Upper lobe of left lung (tissue), 6 donors: ENCODE measurements around the gene GALR3. TPM values are rescaled to one million over a fixed set of nuclear protein-coding genes. Genes with fewer than 3 reads are reported as not detected.

Source experiments
- ATAC-seq, 2 donors: fragments of 200-7000 bp; cut with Tn5 transposase; one replicate each; pipeline ENCODE4 v1.9.1; 2022; ENCODE audit warnings: mild to moderate bottlenecking in 2 of 2, moderate library complexity in 2 of 2; ENCODE audit not compliant: low FRiP score in 2 of 2
- DNase-seq, 2 donors: peaks; one replicate each; pipeline ENCODE4 v3.0.0-alpha.2; 2019 to 2020
- H3K27ac ChIP-seq, 4 donors: fragments of 200-600 bp; sonication (generic); one replicate each; pipeline ENCODE4 v1.5.1; 2016 to 2019
- H3K27me3 ChIP-seq, 4 donors: fragments of 200-600 bp; sonication (generic); one replicate each; pipeline ENCODE4 v1.5.1; 2017 to 2019
- H3K36me3 ChIP-seq, 4 donors: fragments of 200-600 bp; sonication (generic); one replicate each; pipeline ENCODE4 v1.5.1; 2016 to 2019
- H3K4me1 ChIP-seq, 4 donors: fragments of 200-600 bp; sonication (generic); one replicate each; pipeline ENCODE4 v1.5.1; 2018 to 2019
- H3K4me3 ChIP-seq, 4 donors: fragments of 200-600 bp; sonication (generic); one replicate each; pipeline ENCODE4 v1.5.1; 2017 to 2019; ENCODE audit warnings: mild to moderate bottlenecking in 2 of 4, moderate library complexity in 1 of 4
- H3K9me3 ChIP-seq, 4 donors: fragments of 200-600 bp; sonication (generic); one replicate each; pipeline ENCODE4 v1.5.1; 2018 to 2019
- CTCF ChIP-seq, 6 experiments: fragments of 450-650 bp in 4 of 6; fragments of 200-600 bp in 2 of 6; sonication (generic) in 2 of 6; IDR thresholded peaks; one replicate each; pipeline ENCODE4 v1.5.1; 2016 to 2019; ENCODE audit warnings: antibody characterized with exemption in 6 of 6
- EP300 ChIP-seq, 4 donors: sonication (generic); formaldehyde crosslinking; IDR thresholded peaks; one replicate each; pipeline ENCODE4 v1.5.1; 2017; ENCODE audit warnings: antibody characterized with exemption in 4 of 4, control low read depth in 2 of 4
- POLR2A ChIP-seq, 4 donors: fragments of 450-650 bp; IDR thresholded peaks; one replicate each; pipeline ENCODE4 v1.5.1; 2016 to 2017; ENCODE audit warnings: antibody characterized with exemption in 4 of 4, mild to moderate bottlenecking in 2 of 4
- POLR2AphosphoS5 ChIP-seq, 2 donors: sonication (generic); formaldehyde crosslinking; IDR thresholded peaks; one replicate each; pipeline ENCODE4 v1.5.1; 2017; ENCODE audit warnings: antibody characterized with exemption in 2 of 2
- WGBS, 2 donors: methylation state at CpG; one replicate each; pipeline ENCODE4 v1.1.5; 2017 to 2018; 5-methylcytosine and 5-hydroxymethylcytosine counted together
- total RNA-seq, 6 donors: library from RNA; depleted of rRNA in 4 of 6; stranded (reverse); fragments of >200 nt in 4 of 6; gene quantifications; one replicate each; pipeline versions ENCODE4 v1.1.0 to v1.2.1, GENCODE V29; 2016 to 2021
- donor health status: DM: no; HTN: no; CAD: no; lungs with moderate emphysema.
- donor health status: DM: no; HTN: yes; CAD: no; lungs with severe emphysema.

GALR3 gene
- total RNA-seq, 6 donors from 2014 or later, result not detected

- no peak for ATAC-seq
- H3K36me3 ChIP-seq, result peaks cover 25 to 77% (median 51%) of the 10 kb centered on the region in 4 donors
- H3K27me3 ChIP-seq, result no peaks in the 10 kb centered on the region
- H3K9me3 ChIP-seq, result no peaks in the 10 kb centered on the region
- no peaks in the 10 kb centered on the region for H3K4me1 ChIP-seq
- H3K4me3 ChIP-seq, result no peak overlapping the region
- 95 to 98% methylated on average over 14 to 16 of the region's 16 CpGs for WGBS, 2 donors
- no peak for TF ChIP-seq POLR2A (IDR thresholded peaks at IDR 0.05)
- TF ChIP-seq CTCF (IDR thresholded peaks at IDR 0.05), result no peak
- TF ChIP-seq POLR2AphosphoS5 (IDR thresholded peaks at IDR 0.05), result no peak
- no peak for TF ChIP-seq EP300 (IDR thresholded peaks at IDR 0.05)
- no peak for DNase-seq
- H3K27ac ChIP-seq, result no peak overlapping the region
Observed at GRCh38 chr22:37832022-37832857, 9.1 kb downstream of the GALR3 start.

GRCh38 chr22:37842015-37842793, 19.0 kb downstream of the GALR3 start:
- no peak for DNase-seq
- Histone ChIP-seq H3K36me3 (peaks cover 0 to 29% (median 24%) of the 10 kb centered on the region in 4 donors), H3K27me3 (no peaks in the 10 kb centered on the region), H3K27ac (no peak overlapping the region), H3K4me1 (peaks cover 13 to 20% (median 14%) of the 10 kb centered on the region in 4 donors), H3K9me3 (no peaks in the 10 kb centered on the region), H3K4me3 (no peak overlapping the region)
- TF ChIP-seq CTCF (IDR thresholded peaks at IDR 0.05) (no peak), EP300 (IDR thresholded peaks at IDR 0.05) (no peak), POLR2A (IDR thresholded peaks at IDR 0.05) (no peak), POLR2AphosphoS5 (IDR thresholded peaks at IDR 0.05) (no peak)
- WGBS, 2 donors, result 87 to 90% methylated on average over 10 of the region's 10 CpGs
- no peak for ATAC-seq

GRCh38 chr22:37843741-37844089, 20.5 kb downstream of the GALR3 start:
- peaks cover 0 to 14% (median 10%) of the 10 kb centered on the region in 4 donors for H3K36me3 ChIP-seq
- TF ChIP-seq POLR2AphosphoS5 (IDR thresholded peaks at IDR 0.05), result no peak
- no peak for TF ChIP-seq POLR2A (IDR thresholded peaks at IDR 0.05)
- TF ChIP-seq CTCF (IDR thresholded peaks at IDR 0.05), result no peak
- TF ChIP-seq EP300 (IDR thresholded peaks at IDR 0.05), result no peak
- ATAC-seq (peak in 1 of 2 donors; percentile 74), DNase-seq (peak; percentile 50 to 94)
- H3K27me3 ChIP-seq, result no peaks in the 10 kb centered on the region
- peaks cover 16 to 28% (median 21%) of the 10 kb centered on the region in 4 donors for H3K4me1 ChIP-seq
- H3K27ac ChIP-seq, result peak overlapping the region; percentile 83 to 89 (median 84)
- H3K9me3 ChIP-seq, result no peaks in the 10 kb centered on the region
- H3K4me3 ChIP-seq, result peak overlapping the region; percentile 67 to 99 (median 94)
- 0% methylated on average over 1 to 8 of the region's 46 CpGs for WGBS, 2 donors

GRCh38 chr22:37844904-37845329, 21.7 kb downstream of the GALR3 start:
- ATAC-seq (no peak), DNase-seq (no peak)
- peaks cover 20 to 33% (median 23%) of the 10 kb centered on the region in 4 donors for H3K4me1 ChIP-seq
- TF ChIP-seq POLR2A (IDR thresholded peaks at IDR 0.05), result no peak
- TF ChIP-seq POLR2AphosphoS5 (IDR thresholded peaks at IDR 0.05), result no peak
- no peak for TF ChIP-seq EP300 (IDR thresholded peaks at IDR 0.05)
- no peak for TF ChIP-seq CTCF (IDR thresholded peaks at IDR 0.05)
- peak overlapping the region; percentile 83 to 89 (median 84) for H3K27ac ChIP-seq
- no peaks in the 10 kb centered on the region for H3K9me3 ChIP-seq
- peaks cover 0 to 2% (median 0%) of the 10 kb centered on the region in 4 donors for H3K36me3 ChIP-seq
- H3K27me3 ChIP-seq, result no peaks in the 10 kb centered on the region
- 80 to 88% methylated on average over 6 of the region's 6 CpGs for WGBS, 2 donors
- H3K4me3 ChIP-seq, result peak overlapping the region; percentile 14 to 99 (median 94)
